ENCODE measurements around the gene KRTAP4-9. TPM values are rescaled to one million over a fixed set of nuclear protein-coding genes. Genes with fewer than 3 reads are reported as not detected.
"Not testable (repeated sequence)": the region's sequence is repeated elsewhere in the genome, so short reads cannot be mapped to it uniquely, and the experiment has no call there.

KRTAP4-9 gene
- total and polyA plus RNA-seq, 7 experiments from 2014 or later: not detected

GRCh38 chr17:41063449-41063848 is 41.7 kb upstream of the KRTAP4-9 start:
- no peak for DNase-seq
- no peak overlapping the region for H3K27ac Mint-ChIP-seq
- Histone ChIP-seq H3K27ac (ENCODE audit: low read depth, low read length) (no peak overlapping the region), H3K9me3 (ENCODE audit: control insufficient read depth in 2 of 3, low read length in 3 of 3) (no peaks in the 10 kb centered on the region), H3K36me3 (ENCODE audit: control insufficient read depth in 2 of 3, insufficient read depth in 3 of 3, low read length in 3 of 3) (no peaks in the 10 kb centered on the region), H3K27me3 (ENCODE audit: control insufficient read depth in 2 of 2, insufficient read depth in 2 of 2, low read length in 2 of 2) (no peaks in the 10 kb centered on the region), H3K4me1 (ENCODE audit: control insufficient read depth in 2 of 2, insufficient read depth in 2 of 2, low read length in 2 of 2) (no peaks in the 10 kb centered on the region), H3K4me3 (ENCODE audit: low read length) (no peak overlapping the region)
- H3K36me3 Mint-ChIP-seq: no peaks in the 10 kb centered on the region
- H3K9me3 Mint-ChIP-seq: no peaks in the 10 kb centered on the region
- peaks cover 24 to 48% (median 32%) of the 10 kb centered on the region in 5 donors for H3K27me3 Mint-ChIP-seq
- no peak for ATAC-seq
- POLR2A ChIA-PET: no interaction called here
- intact Hi-C loops (cut with micrococcal nuclease): no loop called here
- CTCF ChIA-PET: no interaction called here
- H3K4me1 Mint-ChIP-seq: peaks cover 0 to 1% (median 0%) of the 10 kb centered on the region in 7 donors
- H3K4me3 Mint-ChIP-seq: no peak overlapping the region

GRCh38 chr17:41064301-41064700 is 40.9 kb upstream of the KRTAP4-9 start:
- intact Hi-C loops (cut with micrococcal nuclease): no loop called here
- ATAC-seq: no peak
- H3K36me3 Mint-ChIP-seq: no peaks in the 10 kb centered on the region
- H3K27me3 Mint-ChIP-seq: peaks cover 15 to 40% (median 23%) of the 10 kb centered on the region in 5 donors
- Histone ChIP-seq H3K27ac (ENCODE audit: low read depth, low read length) (no peak overlapping the region), H3K9me3 (ENCODE audit: control insufficient read depth in 2 of 3, low read length in 3 of 3) (no peaks in the 10 kb centered on the region), H3K4me1 (ENCODE audit: control insufficient read depth in 2 of 2, insufficient read depth in 2 of 2, low read length in 2 of 2) (no peaks in the 10 kb centered on the region), H3K36me3 (ENCODE audit: control insufficient read depth in 2 of 3, insufficient read depth in 3 of 3, low read length in 3 of 3) (no peaks in the 10 kb centered on the region), H3K4me3 (ENCODE audit: low read length) (no peak overlapping the region), H3K27me3 (ENCODE audit: control insufficient read depth in 2 of 2, insufficient read depth in 2 of 2, low read length in 2 of 2) (no peaks in the 10 kb centered on the region)
- CTCF ChIA-PET: no interaction called here
- H3K4me3 Mint-ChIP-seq: no peak overlapping the region
- H3K4me1 Mint-ChIP-seq: peaks cover 0 to 3% (median 0%) of the 10 kb centered on the region in 7 donors
- POLR2A ChIA-PET: no interaction called here
- DNase-seq: no peak
- no peak overlapping the region for H3K27ac Mint-ChIP-seq
- H3K9me3 Mint-ChIP-seq: no peaks in the 10 kb centered on the region

- CTCF ChIA-PET; H3K9me3 Mint-ChIP-seq; H3K36me3 ChIP-seq (ENCODE audit: control insufficient read depth in 2 of 3, insufficient read depth in 3 of 3, low read length in 3 of 3); H3K4me3 Mint-ChIP-seq; H3K27ac Mint-ChIP-seq; DNase-seq; H3K4me3 ChIP-seq (ENCODE audit: low read length); H3K9me3 ChIP-seq (ENCODE audit: control insufficient read depth in 2 of 3, low read length in 3 of 3); H3K4me1 ChIP-seq (ENCODE audit: control insufficient read depth in 2 of 2, insufficient read depth in 2 of 2, low read length in 2 of 2); H3K4me1 Mint-ChIP-seq; intact Hi-C loops (cut with micrococcal nuclease); ATAC-seq; H3K36me3 Mint-ChIP-seq; POLR2A ChIA-PET; H3K27ac ChIP-seq (ENCODE audit: low read depth, low read length); H3K27me3 ChIP-seq (ENCODE audit: control insufficient read depth in 2 of 2, insufficient read depth in 2 of 2, low read length in 2 of 2): not testable (repeated sequence)
- peaks cover 10 to 34% (median 17%) of the 10 kb centered on the region in 5 donors for H3K27me3 Mint-ChIP-seq
These were observed 40.0 kb upstream of the KRTAP4-9 start for GRCh38 chr17:41065016-41065689.

GRCh38 chr17:41065829-41066624 is 39.2 kb upstream of the KRTAP4-9 start, which contains the start of gene KRTAP2-4:
Gene KRTAP2-4 (minus strand): TSS chr17:41065879. CDS start chr17:41065845, 34 bp downstream.
- no peaks in the 10 kb centered on the region for H3K9me3 ChIP-seq (ENCODE audit: control insufficient read depth in 2 of 3, low read length in 3 of 3)
- peaks cover 1 to 25% (median 9%) of the 10 kb centered on the region in 5 donors for H3K27me3 Mint-ChIP-seq
- peaks cover 0 to 3% (median 0%) of the 10 kb centered on the region in 7 donors for H3K4me1 Mint-ChIP-seq
- POLR2A ChIA-PET: no interaction called here
- ATAC-seq (no peak), DNase-seq (no peak)
- no peak within 1 kb of the TSS for H3K4me3 Mint-ChIP-seq
- no peak within 1 kb of the TSS for H3K27ac ChIP-seq (ENCODE audit: low read depth, low read length)
- no peaks in the 10 kb centered on the region for H3K36me3 Mint-ChIP-seq
- H3K27me3 ChIP-seq (ENCODE audit: control insufficient read depth in 2 of 2, insufficient read depth in 2 of 2, low read length in 2 of 2): no peaks in the 10 kb centered on the region
- no peaks in the 10 kb centered on the region for H3K4me1 ChIP-seq (ENCODE audit: control insufficient read depth in 2 of 2, insufficient read depth in 2 of 2, low read length in 2 of 2)
- no peak within 1 kb of the TSS for H3K27ac Mint-ChIP-seq
- CTCF ChIA-PET: no interaction called here
- H3K9me3 Mint-ChIP-seq: no peaks in the 10 kb centered on the region
- H3K36me3 ChIP-seq (ENCODE audit: control insufficient read depth in 2 of 3, insufficient read depth in 3 of 3, low read length in 3 of 3): no peaks in the 10 kb centered on the region
- intact Hi-C loops (cut with micrococcal nuclease): no loop called here
- H3K4me3 ChIP-seq (ENCODE audit: low read length): no peak within 1 kb of the TSS

- no peak overlapping the region for H3K4me3 ChIP-seq (ENCODE audit: low read length)
- DNase-seq (no peak), ATAC-seq (no peak)
- H3K36me3 Mint-ChIP-seq: peaks cover 0 to 2% (median 0%) of the 10 kb centered on the region in 5 donors
- peaks cover 0 to 17% (median 0%) of the 10 kb centered on the region in 5 donors for H3K27me3 Mint-ChIP-seq
- ChIA-PET CTCF (no interaction called here), POLR2A (no interaction called here)
- no peaks in the 10 kb centered on the region for H3K27me3 ChIP-seq (ENCODE audit: control insufficient read depth in 2 of 2, insufficient read depth in 2 of 2, low read length in 2 of 2)
- no peaks in the 10 kb centered on the region for H3K9me3 Mint-ChIP-seq
- H3K9me3 ChIP-seq (ENCODE audit: control insufficient read depth in 2 of 3, low read length in 3 of 3): no peaks in the 10 kb centered on the region
- intact Hi-C loops (cut with micrococcal nuclease): no loop called here
- no peaks in the 10 kb centered on the region for H3K4me1 ChIP-seq (ENCODE audit: control insufficient read depth in 2 of 2, insufficient read depth in 2 of 2, low read length in 2 of 2)
- H3K4me3 Mint-ChIP-seq: no peak overlapping the region
- no peak overlapping the region for H3K27ac ChIP-seq (ENCODE audit: low read depth, low read length)
- no peaks in the 10 kb centered on the region for H3K36me3 ChIP-seq (ENCODE audit: control insufficient read depth in 2 of 3, insufficient read depth in 3 of 3, low read length in 3 of 3)
- H3K27ac Mint-ChIP-seq: no peak overlapping the region
- H3K4me1 Mint-ChIP-seq: peaks cover 0 to 4% (median 0%) of the 10 kb centered on the region in 7 donors
These were observed 37.9 kb upstream of the KRTAP4-9 start for GRCh38 chr17:41067281-41067680.

- H3K36me3 Mint-ChIP-seq: peaks cover 0 to 3% (median 0%) of the 10 kb centered on the region in 5 donors
- peaks cover 0 to 7% (median 0%) of the 10 kb centered on the region in 5 donors for H3K27me3 Mint-ChIP-seq
- Histone ChIP-seq H3K4me3 (ENCODE audit: low read length) (no peak overlapping the region), H3K36me3 (ENCODE audit: control insufficient read depth in 2 of 3, insufficient read depth in 3 of 3, low read length in 3 of 3) (no peaks in the 10 kb centered on the region), H3K9me3 (ENCODE audit: control insufficient read depth in 2 of 3, low read length in 3 of 3) (no peaks in the 10 kb centered on the region), H3K27me3 (ENCODE audit: control insufficient read depth in 2 of 2, insufficient read depth in 2 of 2, low read length in 2 of 2) (no peaks in the 10 kb centered on the region), H3K4me1 (ENCODE audit: control insufficient read depth in 2 of 2, insufficient read depth in 2 of 2, low read length in 2 of 2) (no peaks in the 10 kb centered on the region), H3K27ac (ENCODE audit: low read depth, low read length) (no peak overlapping the region)
- ChIA-PET CTCF (no interaction called here), POLR2A (no interaction called here)
- ATAC-seq: no peak
- H3K4me1 Mint-ChIP-seq: peaks cover 0 to 6% (median 0%) of the 10 kb centered on the region in 7 donors
- H3K27ac Mint-ChIP-seq: peak overlapping the region in 1 of 9 donors; percentile 60
- H3K9me3 Mint-ChIP-seq: no peaks in the 10 kb centered on the region
- intact Hi-C loops (cut with micrococcal nuclease): no loop called here
- DNase-seq: no peak
- no peak overlapping the region for H3K4me3 Mint-ChIP-seq
These were observed 36.2 kb upstream of the KRTAP4-9 start for GRCh38 chr17:41069031-41069430.
